ELF-1 (cell line): ENCODE results near the gene EOLA1.
"Not testable (repeated sequence)": the region's sequence is repeated elsewhere in the genome, so short reads cannot be mapped to it uniquely, and the experiment has no call there.

Source experiments
- DNase-seq: peaks from one replicate; pipeline ENCODE4 v3.0.0-alpha.2; 2016; ENCODE audit warnings: low read depth, low spot score

EOLA1 gene

GRCh38 chrX:149513825-149514428 is 26.9 kb upstream of the EOLA1 start:
- DNase-seq, result no peak

- no peak for DNase-seq
Observed at GRCh38 chrX:149515954-149516602, 24.7 kb upstream of the EOLA1 start.

- no peak for DNase-seq
Observed at GRCh38 chrX:149516604-149517003, 24.2 kb upstream of the EOLA1 start.

- no peak for DNase-seq
Observed at GRCh38 chrX:149517308-149517707, 23.5 kb upstream of the EOLA1 start.

GRCh38 chrX:149518236-149518635 is 22.6 kb upstream of the EOLA1 start:
- no peak for DNase-seq

GRCh38 chrX:149520636-149521277 is 20.1 kb upstream of the EOLA1 start:
- not testable (repeated sequence) for DNase-seq

- no peak for DNase-seq
Observed at GRCh38 chrX:149521438-149521837, 19.4 kb upstream of the EOLA1 start.

GRCh38 chrX:149522916-149523315 is 17.9 kb upstream of the EOLA1 start:
- DNase-seq, result no peak

GRCh38 chrX:149525389-149525788 is 15.4 kb upstream of the EOLA1 start:
- peak; percentile 82 for DNase-seq

- DNase-seq, result peak; percentile 12
Observed at GRCh38 chrX:149525903-149526302, 14.9 kb upstream of the EOLA1 start.

GRCh38 chrX:149526318-149527033 is 14.3 kb upstream of the EOLA1 start:
- not testable (repeated sequence) for DNase-seq

- DNase-seq, result peak; percentile 53
Observed at GRCh38 chrX:149527705-149528104, 13.1 kb upstream of the EOLA1 start.

- no peak for DNase-seq
Observed at GRCh38 chrX:149528381-149528780, 12.4 kb upstream of the EOLA1 start.

GRCh38 chrX:149531599-149531998 is 9.2 kb upstream of the EOLA1 start:
- DNase-seq, result no peak

GRCh38 chrX:149532868-149533267 is 7.9 kb upstream of the EOLA1 start:
- not testable (repeated sequence) for DNase-seq

- DNase-seq, result not testable (repeated sequence)
Observed at GRCh38 chrX:149533999-149534398, 6.8 kb upstream of the EOLA1 start.

GRCh38 chrX:149534926-149535602 is 5.7 kb upstream of the EOLA1 start:
- DNase-seq, result not testable (repeated sequence)

- not testable (repeated sequence) for DNase-seq
Observed at GRCh38 chrX:149537474-149537873, 3.3 kb upstream of the EOLA1 start.

GRCh38 chrX:149539283-149540130 is 1.3 kb upstream of the EOLA1 start:
- peak; percentile 99 for DNase-seq

- DNase-seq, result no peak
Observed at GRCh38 chrX:149540131-149540620, 636 bp upstream of the EOLA1 start.
